GM23338 (cell line): ENCODE results near the gene RBM42.

ENCODE experiments used
- CTCF ChIP-seq, 2 experiments: fragments of 200-600 bp in 1 of 2; sonication (generic) in 1 of 2; conservative IDR thresholded peaks; 2 replicates each; pipeline versions ENCODE4 v1.5.1 to v1.6.1; 2016 to 2017; ENCODE audit warnings: antibody characterized with exemption in 2 of 2, low read depth in 2 of 2, mild to moderate bottlenecking in 2 of 2, moderate library complexity in 1 of 2
- EZH2 ChIP-seq: fragments of 200-600 bp; sonication (generic); IDR thresholded peaks from one replicate; pipeline ENCODE4 v1.8.0; 2017; ENCODE audit warnings: antibody characterized with exemption, mild to moderate bottlenecking, low read depth; ENCODE audit not compliant: unreplicated experiment
- JUNB ChIP-seq: IDR thresholded peaks from one replicate; pipeline ENCODE4 v1.6.1; 2016; ENCODE audit warnings: antibody characterized with exemption; ENCODE audit not compliant: unreplicated experiment
- POLR2AphosphoS5 ChIP-seq: IDR thresholded peaks from 2 replicates; pipeline ENCODE4 v1.6.1; 2016; ENCODE audit warnings: antibody characterized with exemption, low read depth

GRCh38 chr19:35643255-35644205, 14.7 kb downstream of the RBM42 start:
- TF ChIP-seq CTCF (conservative IDR thresholded peaks at IDR 0.05; ENCODE audit: low read depth in 2 of 2) (no peak), POLR2AphosphoS5 (peak; percentile 88), JUNB (no peak), EZH2 (no peak)
